UCSD-AML1 (cell line): ENCODE measurements around the gene RBM22.
"Not testable (repeated sequence)": the region's sequence is repeated elsewhere in the genome, so short reads cannot be mapped to it uniquely, and the experiment has no call there.

Experiments used
- DNase-seq: peaks from one replicate; lab custom pipeline; 2025; ENCODE audit not compliant: unreplicated experiment; lab: John Stamatoyannopoulos, UW

RBM22 gene

DNA sequence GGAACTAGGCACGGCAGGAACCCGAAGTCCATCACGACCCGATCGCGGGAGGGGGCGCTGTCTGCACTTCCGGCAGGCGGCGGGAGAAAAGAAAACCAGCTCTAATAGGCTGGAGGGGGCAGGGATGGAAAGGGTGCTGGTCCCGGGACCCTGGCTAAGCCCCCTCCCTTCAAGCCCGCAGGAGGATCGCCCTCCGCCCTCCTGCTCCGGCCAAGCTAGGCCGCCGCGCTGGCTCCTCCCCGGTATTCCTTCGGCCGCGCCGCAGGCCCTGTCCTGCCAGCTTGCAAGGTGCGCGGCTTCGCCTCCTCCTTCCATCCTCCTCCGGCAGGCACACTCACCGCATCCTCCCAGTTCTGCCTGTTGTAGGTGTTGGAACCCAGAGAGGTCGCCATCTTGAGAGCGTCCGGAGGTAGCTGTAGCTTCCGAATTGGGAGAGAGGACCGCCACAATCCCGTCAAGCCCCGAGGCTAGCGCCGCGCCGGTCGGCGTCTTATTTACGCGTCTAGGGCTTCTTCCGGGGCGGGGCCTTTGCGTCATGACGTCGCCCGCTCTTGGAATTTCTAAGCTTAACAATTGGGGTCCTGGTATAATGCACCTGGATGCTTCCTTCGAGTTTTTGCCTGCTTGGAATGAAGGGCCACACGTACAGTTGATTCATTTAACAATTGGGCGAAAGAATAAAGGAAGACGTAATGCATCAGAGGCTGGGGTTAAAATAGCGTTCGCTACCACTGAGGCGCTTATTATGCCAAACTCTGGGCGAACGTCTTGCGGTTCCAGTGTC lies at the start of gene RBM22:
Gene RBM22 (minus strand): TSS at position 469 of the 784 bp plus-strand sequence. CDS start 77 bp downstream, at position 392.
- DNase-seq: peak; percentile 92

DNA sequence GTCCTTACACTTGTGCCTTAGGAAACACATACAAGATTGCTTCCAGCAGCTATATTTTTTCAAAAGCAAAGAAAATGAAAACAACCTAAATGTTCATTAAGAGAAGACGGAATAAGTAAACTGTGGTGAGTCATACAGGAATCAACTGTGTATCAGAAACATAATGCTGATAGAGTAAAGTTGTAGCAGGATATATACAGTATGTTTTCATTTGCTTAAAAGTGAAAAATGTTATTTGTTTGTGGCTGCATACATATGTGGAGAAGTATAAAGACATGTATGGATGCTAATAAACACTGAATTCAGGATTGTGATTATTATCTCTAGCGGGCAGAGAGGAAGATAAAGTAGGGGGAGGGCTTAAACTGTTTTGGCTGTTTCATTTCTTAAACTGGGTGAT lies 49.6 kb upstream of the RBM22 start:
- no peak for DNase-seq

DNA sequence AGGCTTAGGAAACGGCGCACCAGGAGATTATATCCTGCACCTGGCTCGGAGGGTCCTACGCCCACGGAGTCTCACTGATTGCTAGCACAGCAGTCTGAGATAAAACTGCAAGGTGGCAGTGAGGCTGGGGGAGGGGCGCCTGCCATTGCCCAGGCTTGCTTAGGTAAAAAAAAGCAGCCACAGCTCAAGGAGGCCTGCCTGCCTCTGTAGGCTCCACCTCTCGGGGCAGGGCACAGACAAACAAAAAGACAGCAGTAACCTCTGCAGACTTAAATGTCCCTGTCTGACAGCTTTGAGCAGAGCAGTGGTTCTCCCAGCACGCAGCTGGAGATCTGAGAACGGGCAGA lies 42.3 kb upstream of the RBM22 start:
- DNase-seq: not testable (repeated sequence)

DNA sequence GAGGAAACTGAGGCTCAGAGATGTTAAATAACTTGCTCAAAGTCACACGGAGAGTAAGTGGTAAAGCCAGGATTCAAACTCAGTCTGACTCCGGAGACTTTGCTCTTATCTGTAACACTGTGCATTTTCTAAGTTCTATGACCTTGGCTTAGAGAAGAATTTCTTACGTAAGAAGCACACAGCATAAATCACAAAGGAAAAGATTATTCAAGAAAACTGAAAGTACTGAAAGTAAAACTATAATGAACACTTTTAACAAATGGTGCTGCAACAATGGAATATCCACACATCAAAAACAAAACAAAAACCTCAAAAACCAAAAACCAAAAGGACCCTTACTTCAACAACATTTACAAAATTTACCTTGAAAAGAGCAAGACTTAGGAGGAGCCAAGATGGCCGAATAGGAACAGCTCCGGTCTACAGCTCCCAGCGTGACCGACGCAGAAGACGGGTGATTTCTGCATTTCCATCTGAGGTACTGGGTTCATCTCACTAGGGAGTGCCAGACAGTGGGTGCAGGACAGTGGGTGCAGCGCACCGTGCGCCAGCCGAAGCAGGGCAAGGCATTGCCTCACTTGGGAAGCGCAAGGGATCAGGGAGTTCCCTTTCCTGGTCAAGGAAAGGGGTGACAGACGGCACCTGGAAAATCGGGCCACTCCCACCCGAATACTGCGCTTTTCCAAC lies 41.7 kb upstream of the RBM22 start:
- not testable (repeated sequence) for DNase-seq

DNA sequence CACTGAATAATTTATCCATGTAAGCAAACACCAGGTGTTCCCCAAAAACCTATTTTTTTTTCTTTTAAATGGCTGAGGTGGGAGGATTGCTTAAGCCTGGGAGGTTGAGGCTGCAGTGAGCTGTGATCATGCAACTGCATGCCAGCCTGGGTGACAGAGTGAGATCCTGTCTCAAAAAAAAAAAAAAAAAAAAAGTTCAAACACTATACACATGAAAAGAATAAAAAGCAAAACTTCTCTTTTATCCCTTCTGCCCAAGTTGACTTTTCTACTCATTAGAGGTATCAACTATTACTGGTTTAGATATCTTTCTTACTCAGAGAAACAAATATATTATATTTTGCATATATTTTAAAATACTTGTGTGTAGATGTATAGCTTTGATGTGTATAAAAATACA lies 40.1 kb upstream of the RBM22 start:
- DNase-seq: no peak

DNA sequence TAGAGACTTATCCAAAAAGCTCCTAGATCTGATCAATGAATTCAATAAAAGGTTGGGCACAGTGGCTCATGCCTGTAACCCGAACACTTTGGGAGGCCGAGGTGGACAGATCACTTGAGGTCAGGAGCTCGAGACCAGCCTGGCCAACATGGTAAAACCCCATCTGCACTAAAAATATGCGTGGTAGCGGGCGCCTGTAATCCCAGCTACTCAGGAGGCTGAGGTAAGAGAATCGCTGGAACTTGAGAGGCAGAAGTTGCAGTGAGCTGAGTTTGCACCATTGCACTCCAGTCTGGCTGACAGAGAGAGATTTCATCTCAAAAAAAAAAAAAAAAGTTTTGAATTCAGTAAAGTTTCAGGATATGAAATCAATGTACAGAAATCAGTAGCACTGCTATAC lies 38.0 kb upstream of the RBM22 start:
- no peak for DNase-seq

DNA sequence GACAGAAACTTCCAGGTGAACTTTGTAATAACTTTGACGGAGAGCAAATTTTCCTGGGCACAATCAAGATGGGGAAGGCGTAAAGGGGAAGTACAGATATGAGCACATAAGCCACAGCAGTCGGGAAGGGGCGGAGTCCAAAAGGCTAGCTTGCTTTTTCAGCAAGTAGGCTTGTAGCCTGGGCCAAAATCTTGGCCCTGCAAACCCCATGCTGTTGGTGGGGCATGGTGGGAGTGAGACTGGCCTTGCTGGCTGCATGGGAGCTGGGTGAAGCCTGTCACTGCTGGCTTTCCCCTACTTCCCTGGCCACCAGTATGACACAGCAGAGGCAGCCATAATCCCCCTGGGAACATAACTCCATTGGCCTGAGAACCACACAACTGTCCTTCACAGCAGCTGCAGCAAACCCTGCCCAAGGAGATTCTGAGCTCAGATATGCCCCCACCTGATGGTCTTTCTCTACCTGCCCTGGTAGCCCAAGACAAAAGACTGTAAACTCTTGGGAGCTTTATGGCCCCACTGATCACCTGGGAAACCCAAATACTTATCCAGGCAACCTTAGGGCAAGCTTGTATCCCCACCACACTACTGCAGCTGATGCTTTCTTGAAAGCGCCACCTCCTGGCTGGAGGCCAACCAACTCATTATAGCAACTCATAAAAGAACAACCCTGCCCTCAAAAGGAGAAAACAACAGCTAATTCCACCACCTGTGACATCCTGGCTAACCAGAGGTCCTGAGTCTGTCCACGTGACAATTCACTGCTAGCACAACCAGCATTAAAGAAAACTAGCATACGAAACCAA lies 33.9 kb upstream of the RBM22 start:
- DNase-seq: peak; percentile 76

DNA sequence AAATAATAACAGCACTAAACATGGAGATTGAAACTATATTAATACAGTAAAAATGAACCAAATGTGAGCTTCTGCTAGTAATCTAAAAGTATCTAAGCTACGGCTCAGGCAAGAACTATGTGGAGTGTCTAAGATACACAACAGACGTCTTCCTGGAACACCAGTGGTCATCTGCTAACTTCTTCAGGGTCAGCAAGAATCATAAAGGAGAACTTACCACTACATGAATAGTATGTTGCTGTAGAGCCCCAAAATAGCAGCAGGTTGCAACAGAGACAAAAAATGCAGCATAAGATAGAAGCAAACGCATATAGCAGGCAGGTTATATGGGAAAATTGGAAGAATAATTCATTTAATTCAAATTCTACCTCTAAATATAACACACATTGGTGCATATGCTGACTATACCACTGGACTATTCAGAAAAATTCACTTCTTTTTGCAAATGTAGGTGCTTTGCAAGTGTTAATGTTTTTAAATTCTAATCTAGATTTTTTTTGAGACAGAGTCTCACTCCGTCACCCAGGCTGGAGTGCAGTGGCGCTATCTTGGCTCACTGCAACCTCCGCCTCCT lies 30.9 kb upstream of the RBM22 start:
- no peak for DNase-seq

DNA sequence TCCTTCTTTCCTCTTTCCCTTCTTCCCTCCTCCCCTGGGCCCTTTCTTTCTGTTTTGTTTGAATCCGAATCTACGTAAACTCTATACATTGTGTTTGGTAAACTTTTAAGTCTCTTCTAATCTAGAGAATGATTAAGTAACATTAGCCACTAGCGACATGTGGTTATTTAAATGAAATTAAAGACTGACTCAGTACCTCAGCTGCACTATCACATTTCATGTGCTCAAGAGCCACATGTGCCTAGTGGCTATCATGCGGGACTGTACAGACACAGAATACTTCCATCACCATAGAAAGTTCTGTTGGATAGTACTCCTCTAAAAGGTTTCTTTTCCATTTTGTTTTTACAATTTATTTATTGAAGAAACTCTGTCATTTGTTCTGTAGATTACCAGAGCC lies 29.0 kb upstream of the RBM22 start:
- no peak for DNase-seq

DNA sequence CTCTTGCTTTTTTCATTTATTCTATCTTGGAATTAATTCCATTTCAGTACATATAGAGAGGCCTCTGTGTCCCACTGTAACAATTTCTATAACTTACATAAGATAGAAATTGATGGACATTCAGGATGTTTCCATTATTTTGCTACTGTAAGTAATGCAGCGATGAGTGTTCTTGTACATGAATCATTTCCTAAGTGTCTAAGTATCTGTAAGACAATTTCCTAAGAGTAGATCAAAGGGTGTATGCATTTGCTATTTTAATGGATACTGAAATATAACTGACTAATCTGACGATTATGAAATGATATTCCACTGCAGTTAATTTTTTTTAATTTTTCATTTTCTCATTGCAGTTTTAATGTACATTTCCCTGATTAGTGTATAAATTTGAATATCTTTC lies 23.0 kb upstream of the RBM22 start:
- no peak for DNase-seq

DNA sequence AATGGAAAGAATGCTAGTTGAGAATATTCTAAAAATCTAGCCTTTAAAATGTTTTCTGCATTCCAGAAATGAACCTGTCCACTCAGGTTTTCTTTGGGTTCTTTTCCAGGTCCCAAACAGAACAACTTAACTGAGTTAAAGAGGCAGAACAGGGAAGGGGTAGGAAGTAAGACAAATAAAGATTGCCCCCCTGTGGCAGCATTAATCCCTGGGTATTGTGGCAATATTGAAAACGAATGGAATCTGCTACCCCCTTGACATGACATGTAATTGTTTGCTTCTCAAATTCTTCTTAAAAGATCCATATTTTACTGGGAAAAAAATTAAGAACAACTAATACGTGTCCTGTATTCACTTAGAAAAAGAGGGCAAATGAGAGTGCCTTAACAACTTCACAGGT lies 9.3 kb upstream of the RBM22 start:
- no peak for DNase-seq

DNA sequence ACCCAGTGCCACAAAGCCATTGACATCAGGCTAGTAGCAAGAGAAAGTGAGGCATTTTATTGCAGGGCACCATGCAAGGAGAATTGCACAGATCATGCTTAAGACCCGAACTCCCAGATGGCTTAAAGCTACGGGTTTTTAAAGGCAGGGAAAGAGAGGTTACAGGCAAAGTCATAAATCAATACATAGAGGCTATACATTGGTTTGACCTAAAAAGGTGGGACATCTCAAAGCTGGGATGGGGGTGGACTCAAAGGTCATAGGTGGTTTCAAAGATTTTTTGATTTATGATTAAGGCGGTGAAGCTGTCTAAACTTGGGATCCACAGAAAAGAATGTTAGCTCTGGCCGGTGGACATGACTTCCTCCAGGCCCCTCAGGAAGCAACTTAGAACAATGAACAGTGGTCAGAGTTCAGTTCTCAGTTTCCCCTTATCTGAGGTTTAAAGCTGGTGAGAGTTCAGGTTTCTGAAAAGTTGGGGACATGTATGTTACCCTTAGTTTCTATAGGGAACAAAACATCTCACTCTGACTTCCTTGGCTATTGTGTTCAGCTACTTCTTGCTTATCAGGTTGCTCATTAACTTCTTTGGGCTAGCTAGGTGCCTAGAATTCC lies 6.0 kb upstream of the RBM22 start:
- no peak for DNase-seq

DNA sequence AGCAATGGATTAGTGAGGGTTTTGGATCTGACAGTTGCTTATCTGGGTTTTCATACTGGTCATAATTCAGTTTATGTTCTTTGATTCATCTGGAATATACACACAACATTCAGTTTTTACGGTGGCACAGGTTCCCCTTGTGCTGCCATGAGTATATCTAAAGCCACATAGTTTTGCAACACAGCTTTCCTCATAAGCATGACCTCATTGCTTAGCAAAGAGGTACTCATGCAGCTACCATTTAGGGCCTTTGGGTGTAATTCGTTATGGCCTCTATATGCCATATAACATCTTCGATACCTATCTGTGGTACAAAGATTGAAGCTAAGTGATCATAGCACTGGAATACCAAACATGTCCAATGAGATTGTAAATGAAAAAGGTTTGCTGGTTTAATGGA lies 2.9 kb upstream of the RBM22 start:
- DNase-seq: no peak

DNA sequence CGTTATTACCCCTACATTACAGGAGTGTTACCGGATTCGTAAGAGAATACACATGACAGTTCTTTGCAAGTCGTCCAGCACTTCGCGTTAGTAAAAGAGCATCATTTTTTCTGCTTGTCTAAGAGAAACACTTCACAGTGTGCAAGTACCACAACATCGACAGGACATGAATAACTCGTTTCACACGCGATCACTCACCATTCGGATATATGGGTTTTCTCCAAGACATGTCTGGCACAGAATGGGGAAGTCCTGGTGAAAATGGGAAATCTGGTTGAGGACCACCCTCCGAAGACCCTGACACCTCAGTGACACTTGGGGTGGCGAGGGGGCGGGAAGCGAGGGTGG lies 642 bp downstream of the RBM22 start:
- no peak for DNase-seq

DNA sequence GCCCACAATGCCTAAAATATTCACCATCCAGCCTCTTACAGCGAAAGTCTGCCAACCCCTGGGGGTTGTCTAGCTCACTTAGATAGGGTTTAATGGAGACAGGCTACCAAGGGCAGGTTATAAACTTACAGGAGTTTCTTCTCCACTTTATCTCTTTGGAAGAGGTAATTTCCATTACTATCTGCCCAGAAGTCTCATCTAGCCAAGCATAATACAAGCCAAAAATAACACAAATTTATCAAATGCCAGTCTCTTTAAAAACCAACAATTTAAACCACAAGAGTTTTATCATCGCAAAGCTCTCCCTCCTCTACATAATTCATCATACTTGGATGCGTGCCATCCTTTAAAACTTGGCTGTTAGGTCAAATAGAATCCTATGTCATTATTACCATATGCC lies 6.2 kb downstream of the RBM22 start:
- DNase-seq: no peak

DNA sequence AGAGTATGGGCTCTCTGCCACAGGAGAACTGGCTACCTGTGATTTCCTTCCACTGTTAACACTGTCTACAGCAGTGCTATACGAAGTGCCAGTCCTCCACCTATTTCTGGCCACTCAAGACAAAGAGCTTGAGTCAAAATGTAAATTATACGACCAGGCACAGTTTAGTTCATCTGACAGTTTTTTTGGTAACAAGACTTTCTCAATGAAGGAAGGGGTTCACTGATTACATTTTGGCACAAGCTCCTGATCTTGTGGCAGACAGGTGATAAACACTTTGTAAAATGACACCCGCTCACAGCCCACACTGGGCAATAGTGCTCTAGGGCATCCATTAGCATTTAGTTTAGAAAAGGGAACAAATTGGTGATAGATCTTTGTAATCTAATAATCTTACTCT lies 8.6 kb downstream of the RBM22 start:
- DNase-seq: no peak

DNA sequence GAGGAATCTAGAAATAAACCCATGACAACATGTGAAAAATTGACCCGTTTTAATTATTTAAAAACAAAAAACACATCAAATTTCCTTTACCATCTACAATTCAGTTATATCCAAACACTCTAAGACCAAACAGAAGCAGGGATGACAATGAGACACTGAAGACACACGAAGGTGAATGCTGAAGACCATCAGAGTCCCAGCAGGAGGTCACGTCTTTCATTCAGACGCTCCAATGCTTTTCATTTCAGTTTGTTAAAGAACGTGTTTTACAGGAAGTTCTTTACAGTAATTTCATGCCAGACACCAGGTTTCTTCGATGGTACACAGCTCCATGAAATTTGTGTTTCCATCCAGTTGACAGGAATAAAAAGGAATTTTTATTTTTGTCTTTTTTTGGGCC lies 10.1 kb downstream of the RBM22 start:
- no peak for DNase-seq

DNA sequence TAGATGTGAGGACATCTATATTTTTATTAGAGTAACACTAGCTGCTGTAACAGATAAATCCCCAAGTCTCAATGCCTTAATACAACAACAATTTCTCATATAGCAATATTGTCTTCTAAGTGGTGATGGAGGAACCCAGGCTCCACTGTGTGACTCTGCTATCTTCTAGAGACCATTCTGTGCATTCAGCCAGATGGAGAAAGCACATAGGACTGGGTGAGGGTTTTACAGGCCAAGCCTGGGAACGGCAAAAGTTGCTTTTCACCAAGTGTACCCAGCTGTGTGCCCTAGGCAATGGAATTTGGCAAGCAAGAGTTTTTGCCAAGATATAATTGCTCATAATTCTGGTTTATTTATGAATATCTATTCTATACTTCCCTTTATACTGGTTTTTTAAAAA lies 11.7 kb downstream of the RBM22 start:
- DNase-seq: no peak

DNA sequence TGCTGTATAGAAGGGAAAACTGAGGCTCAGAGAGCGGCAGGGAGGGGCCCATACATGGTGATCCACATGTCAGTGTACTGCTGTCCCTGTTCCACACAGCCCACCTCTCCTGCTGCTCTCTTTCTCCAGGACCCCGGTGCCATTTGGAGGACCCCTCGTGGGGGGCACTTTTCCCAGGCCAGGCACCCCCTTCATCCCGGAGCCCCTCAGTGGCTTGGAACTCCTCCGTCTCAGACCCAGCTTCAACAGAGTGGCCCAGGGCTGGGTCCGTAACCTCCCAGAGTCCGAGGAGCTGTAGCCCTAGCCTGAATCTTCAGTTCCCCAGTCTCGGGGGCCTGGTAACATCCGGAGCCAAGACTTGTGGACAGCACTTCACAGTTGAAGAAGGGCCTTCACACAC lies 24.3 kb downstream of the RBM22 start:
- DNase-seq: no peak

DNA sequence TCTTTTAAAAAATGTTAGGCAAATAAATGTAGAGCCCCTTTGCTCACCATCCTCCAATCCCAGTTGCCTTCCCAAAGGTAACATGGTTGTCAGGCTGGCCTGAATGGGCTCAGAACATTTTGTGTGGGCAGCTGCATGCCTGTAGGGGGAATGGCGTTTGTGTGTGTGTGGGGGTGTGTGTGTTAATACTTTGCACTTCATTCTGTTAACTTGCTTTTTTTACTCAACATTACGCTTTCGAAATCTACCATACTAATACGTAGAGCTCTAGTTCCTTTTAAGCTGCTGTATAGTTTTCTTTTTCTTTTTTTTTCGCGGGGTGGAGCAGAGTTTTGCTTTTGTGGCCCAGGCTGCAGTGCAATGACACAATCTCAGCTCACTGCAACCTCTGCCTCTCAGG lies 25.8 kb downstream of the RBM22 start:
- no peak for DNase-seq

DNA sequence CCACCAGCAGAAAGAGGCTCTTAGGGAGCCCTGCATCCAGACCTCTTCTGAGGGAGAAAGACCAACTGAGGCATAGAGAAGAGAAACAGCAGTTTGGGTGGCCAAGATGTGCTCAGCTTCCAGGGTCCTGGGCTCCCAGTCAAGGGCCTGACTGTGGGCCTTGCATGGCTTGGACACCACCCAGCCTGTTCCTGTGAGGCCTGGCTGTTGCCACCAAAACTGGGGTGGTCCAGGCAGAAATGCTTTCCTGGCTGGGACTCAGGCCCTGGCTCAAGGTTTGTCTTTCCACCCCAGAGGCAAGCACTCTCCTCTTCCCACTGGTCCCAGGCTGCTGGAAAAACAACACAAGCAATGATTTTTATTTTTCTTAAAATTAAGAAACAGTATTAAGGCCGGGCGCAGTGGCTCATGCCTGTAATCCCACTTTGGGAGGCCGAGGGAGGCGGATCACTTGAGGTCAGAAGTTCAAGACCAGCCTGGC lies 26.5 kb downstream of the RBM22 start:
- DNase-seq: no peak
